HepG2 (cell line): ENCODE results near the gene CTSW. TPM values are rescaled to one million over a fixed set of nuclear protein-coding genes. Genes with fewer than 3 reads are reported as not detected.

Experiments used
- GABPA ChIP-seq, 2 experiments: IDR thresholded peaks; 2 replicates each; pipeline ENCODE4 v1.6.1; 2011 to 2016; ENCODE audit warnings: low read depth in 2 of 2, low read length in 1 of 2, missing biosample characterization in 1 of 2, missing genetic modification characterization in 1 of 2
- SAP130 ChIP-seq: IDR thresholded peaks from 2 replicates; pipeline ENCODE4 v1.6.1; 2016; ENCODE audit warnings: low read depth
- STAG1 ChIP-seq: sonication (generic); formaldehyde crosslinking; IDR thresholded peaks from 2 replicates; pipeline ENCODE4 v1.4.0; 2020; ENCODE audit warnings: missing genetic modification reagents
- XRCC5 ChIP-seq: fragments of 200-400 bp; formaldehyde crosslinking; optimal IDR thresholded peaks from 2 replicates; pipeline ENCODE3; 2017; ENCODE audit warnings: mild to moderate bottlenecking, low read length
- ZFP82 ChIP-seq: sonication (generic); formaldehyde crosslinking; IDR thresholded peaks from 2 replicates; pipeline ENCODE4 v1.5.1; 2020; ENCODE audit warnings: mild to moderate bottlenecking, missing genetic modification reagents, borderline replicate concordance
- ZNF335 ChIP-seq: sonication (generic); formaldehyde crosslinking; IDR thresholded peaks from 2 replicates; pipeline ENCODE4 v1.4.0; 2020; ENCODE audit warnings: missing genetic modification reagents
- ZNF605 ChIP-seq: sonication (generic); formaldehyde crosslinking; IDR thresholded peaks from 2 replicates; pipeline ENCODE4 v1.8.0; 2022; ENCODE audit warnings: mild to moderate bottlenecking, missing genetic modification reagents
- polyA plus RNA-seq, 8 experiments: library from polyadenylated mRNA; depleted of rRNA in 3 of 8; stranded (reverse) in 7 of 8; unstranded in 1 of 8; fragments of >200 nt; fragmentation: Illumina TruSeq in 4 of 8; extraction: Trizol in 4 of 8; gene quantifications; 2 replicates each; pipeline versions ENCODE4 v1.2.1 to v1.2.3, GENCODE V29; 2011 to 2016; ENCODE audit warnings: low read depth in 4 of 8, missing spikeins in 1 of 8, mixed read lengths in 1 of 8; ENCODE audit not compliant: insufficient read depth in 1 of 8
- total RNA-seq, 5 experiments: library from RNA; depleted of rRNA; stranded (reverse); fragments of >200 nt; fragmentation: Illumina TruSeq; extraction: Trizol; gene quantifications; 2 replicates each; pipeline ENCODE4 v1.2.3, GENCODE V29; 2016; ENCODE audit warnings: low read depth in 1 of 5
- TF ChIP-seq, protein P1 (sequence below), 2 experiments: fragments of 450-650 bp in 1 of 2; sonication (generic) in 1 of 2; formaldehyde crosslinking in 1 of 2; IDR thresholded peaks; 2 replicates each; pipeline versions ENCODE4 v1.6.1 to v1.8.0; 2016 to 2022; ENCODE audit warnings: antibody characterized with exemption in 1 of 2, mild to moderate bottlenecking in 1 of 2, missing genetic modification reagents in 1 of 2
- TF ChIP-seq, protein P2 (sequence below): sonication (generic); formaldehyde crosslinking; IDR thresholded peaks from 2 replicates; pipeline ENCODE4 v1.5.0; 2020; ENCODE audit warnings: missing genetic modification reagents
- TF ChIP-seq, protein P3 (sequence below): sonication (generic); formaldehyde crosslinking; IDR thresholded peaks from 2 replicates; pipeline ENCODE4 v1.4.0; 2020; ENCODE audit warnings: mild to moderate bottlenecking, missing genetic modification reagents
- TF ChIP-seq, protein P4 (sequence below): sonication (generic); formaldehyde crosslinking; IDR thresholded peaks from 2 replicates; pipeline ENCODE4 v1.5.0; 2020; ENCODE audit warnings: mild to moderate bottlenecking, missing genetic modification reagents, borderline replicate concordance
- TF ChIP-seq, protein P5 (sequence below): sonication (generic); formaldehyde crosslinking; IDR thresholded peaks from 2 replicates; pipeline ENCODE4 v1.8.1; 2023; ENCODE audit warnings: mild to moderate bottlenecking, missing genetic modification reagents

CTSW gene
- total and polyA plus RNA-seq, 2 of the 13 experiments (the other 11 are each of a cell fraction or from before 2014, with no cell fraction given), result 0.09 TPM; not detected in 1

DNA sequence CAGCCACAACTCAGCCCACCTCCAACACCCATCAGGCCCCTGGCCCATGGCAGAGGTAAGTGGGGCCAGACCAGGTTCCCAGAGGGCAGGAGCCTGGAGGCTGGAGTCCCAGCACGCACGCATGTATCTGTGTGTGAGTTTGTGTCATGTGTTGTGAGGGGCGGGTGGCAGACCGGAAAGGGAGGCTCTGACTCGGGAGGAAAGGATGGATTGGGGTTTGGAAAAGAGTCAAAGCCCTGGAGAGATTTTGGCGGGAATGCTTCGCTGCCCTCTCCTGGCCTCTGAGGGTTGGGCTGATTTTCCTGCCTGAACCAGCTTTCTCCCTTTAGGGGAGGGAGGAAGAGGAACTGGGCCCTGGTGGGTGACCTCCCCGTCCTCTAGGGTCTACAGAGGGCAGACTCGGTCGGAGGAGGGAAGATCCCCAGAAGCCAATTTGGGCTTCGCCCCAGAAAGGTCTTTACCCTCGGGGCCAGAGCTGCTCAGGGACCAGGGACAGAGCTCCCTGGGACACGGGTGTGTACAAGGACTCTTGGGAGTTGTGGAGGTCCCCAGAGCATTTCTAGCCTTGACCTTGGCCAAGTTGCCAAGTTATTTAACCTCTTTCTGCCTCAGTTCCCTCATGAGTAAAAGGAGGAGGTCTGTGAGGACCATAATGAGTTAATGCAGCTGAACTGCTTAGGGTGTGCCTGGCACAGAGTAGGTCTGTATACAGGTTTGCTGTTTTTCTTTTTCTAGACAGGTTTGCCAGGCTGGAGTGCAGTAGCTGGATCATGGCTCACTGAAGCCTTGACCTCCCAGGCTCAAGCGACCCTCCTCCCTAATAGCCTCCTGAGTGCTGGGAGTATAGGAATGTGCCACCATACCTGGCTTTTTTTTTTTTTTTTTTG is 32.3 kb downstream of the CTSW start (continued):
- TF ChIP-seq, protein P1, sequence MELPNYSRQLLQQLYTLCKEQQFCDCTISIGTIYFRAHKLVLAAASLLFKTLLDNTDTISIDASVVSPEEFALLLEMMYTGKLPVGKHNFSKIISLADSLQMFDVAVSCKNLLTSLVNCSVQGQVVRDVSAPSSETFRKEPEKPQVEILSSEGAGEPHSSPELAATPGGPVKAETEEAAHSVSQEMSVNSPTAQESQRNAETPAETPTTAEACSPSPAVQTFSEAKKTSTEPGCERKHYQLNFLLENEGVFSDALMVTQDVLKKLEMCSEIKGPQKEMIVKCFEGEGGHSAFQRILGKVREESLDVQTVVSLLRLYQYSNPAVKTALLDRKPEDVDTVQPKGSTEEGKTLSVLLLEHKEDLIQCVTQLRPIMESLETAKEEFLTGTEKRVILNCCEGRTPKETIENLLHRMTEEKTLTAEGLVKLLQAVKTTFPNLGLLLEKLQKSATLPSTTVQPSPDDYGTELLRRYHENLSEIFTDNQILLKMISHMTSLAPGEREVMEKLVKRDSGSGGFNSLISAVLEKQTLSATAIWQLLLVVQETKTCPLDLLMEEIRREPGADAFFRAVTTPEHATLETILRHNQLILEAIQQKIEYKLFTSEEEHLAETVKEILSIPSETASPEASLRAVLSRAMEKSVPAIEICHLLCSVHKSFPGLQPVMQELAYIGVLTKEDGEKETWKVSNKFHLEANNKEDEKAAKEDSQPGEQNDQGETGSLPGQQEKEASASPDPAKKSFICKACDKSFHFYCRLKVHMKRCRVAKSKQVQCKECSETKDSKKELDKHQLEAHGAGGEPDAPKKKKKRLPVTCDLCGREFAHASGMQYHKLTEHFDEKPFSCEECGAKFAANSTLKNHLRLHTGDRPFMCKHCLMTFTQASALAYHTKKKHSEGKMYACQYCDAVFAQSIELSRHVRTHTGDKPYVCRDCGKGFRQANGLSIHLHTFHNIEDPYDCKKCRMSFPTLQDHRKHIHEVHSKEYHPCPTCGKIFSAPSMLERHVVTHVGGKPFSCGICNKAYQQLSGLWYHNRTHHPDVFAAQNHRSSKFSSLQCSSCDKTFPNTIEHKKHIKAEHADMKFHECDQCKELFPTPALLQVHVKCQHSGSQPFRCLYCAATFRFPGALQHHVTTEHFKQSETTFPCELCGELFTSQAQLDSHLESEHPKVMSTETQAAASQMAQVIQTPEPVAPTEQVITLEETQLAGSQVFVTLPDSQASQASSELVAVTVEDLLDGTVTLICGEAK (IDR thresholded peaks at IDR 0.05), result no peak
- TF ChIP-seq, protein P1 (CRISPR knock-in tag; IDR thresholded peaks at IDR 0.05), result 0 out of 2 replicates have a peak, but pooled peaks have one; percentile 16
- TF ChIP-seq, protein P2, sequence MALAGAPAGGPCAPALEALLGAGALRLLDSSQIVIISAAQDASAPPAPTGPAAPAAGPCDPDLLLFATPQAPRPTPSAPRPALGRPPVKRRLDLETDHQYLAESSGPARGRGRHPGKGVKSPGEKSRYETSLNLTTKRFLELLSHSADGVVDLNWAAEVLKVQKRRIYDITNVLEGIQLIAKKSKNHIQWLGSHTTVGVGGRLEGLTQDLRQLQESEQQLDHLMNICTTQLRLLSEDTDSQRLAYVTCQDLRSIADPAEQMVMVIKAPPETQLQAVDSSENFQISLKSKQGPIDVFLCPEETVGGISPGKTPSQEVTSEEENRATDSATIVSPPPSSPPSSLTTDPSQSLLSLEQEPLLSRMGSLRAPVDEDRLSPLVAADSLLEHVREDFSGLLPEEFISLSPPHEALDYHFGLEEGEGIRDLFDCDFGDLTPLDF (CRISPR knock-in tag), result peak; percentile 78
- TF ChIP-seq XRCC5 (peak; percentile 52), ZNF605 (CRISPR knock-in tag) (0 out of 2 replicates have a peak, but pooled peaks have one; percentile 35), SAP130 (CRISPR knock-in tag) (peak; percentile 60), STAG1 (peak; percentile 28), ZNF335 (no peak), ZFP82 (CRISPR knock-in tag) (no peak), GABPA (IDR thresholded peaks at IDR 0.05; ENCODE audit: low read depth, low read length) (no peak), GABPA (CRISPR knock-in tag; IDR thresholded peaks at IDR 0.05; ENCODE audit: low read depth) (0 out of 2 replicates have a peak, but pooled peaks have one; percentile 30)
- TF ChIP-seq, protein P3, sequence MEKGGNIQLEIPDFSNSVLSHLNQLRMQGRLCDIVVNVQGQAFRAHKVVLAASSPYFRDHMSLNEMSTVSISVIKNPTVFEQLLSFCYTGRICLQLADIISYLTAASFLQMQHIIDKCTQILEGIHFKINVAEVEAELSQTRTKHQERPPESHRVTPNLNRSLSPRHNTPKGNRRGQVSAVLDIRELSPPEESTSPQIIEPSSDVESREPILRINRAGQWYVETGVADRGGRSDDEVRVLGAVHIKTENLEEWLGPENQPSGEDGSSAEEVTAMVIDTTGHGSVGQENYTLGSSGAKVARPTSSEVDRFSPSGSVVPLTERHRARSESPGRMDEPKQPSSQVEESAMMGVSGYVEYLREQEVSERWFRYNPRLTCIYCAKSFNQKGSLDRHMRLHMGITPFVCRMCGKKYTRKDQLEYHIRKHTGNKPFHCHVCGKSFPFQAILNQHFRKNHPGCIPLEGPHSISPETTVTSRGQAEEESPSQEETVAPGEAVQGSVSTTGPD (CRISPR knock-in tag), result no peak
- TF ChIP-seq, protein P4, sequence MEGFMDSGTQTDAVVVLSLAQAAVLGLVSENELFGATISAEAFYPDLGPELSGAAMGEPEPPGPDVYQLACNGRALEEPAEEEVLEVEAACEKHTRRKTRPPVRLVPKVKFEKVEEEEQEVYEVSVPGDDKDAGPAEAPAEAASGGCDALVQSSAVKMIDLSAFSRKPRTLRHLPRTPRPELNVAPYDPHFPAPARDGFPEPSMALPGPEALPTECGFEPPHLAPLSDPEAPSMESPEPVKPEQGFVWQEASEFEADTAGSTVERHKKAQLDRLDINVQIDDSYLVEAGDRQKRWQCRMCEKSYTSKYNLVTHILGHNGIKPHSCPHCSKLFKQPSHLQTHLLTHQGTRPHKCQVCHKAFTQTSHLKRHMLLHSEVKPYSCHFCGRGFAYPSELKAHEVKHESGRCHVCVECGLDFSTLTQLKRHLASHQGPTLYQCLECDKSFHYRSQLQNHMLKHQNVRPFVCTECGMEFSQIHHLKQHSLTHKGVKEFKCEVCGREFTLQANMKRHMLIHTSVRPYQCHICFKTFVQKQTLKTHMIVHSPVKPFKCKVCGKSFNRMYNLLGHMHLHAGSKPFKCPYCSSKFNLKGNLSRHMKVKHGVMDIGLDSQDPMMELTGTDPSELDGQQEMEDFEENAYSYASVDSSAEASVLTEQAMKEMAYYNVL (CRISPR knock-in tag), result no peak
- TF ChIP-seq, protein P5, sequence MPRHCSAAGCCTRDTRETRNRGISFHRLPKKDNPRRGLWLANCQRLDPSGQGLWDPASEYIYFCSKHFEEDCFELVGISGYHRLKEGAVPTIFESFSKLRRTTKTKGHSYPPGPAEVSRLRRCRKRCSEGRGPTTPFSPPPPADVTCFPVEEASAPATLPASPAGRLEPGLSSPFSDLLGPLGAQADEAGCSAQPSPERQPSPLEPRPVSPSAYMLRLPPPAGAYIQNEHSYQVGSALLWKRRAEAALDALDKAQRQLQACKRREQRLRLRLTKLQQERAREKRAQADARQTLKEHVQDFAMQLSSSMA (CRISPR knock-in tag), result 0 out of 2 replicates have a peak, but pooled peaks have one; percentile 34
